ENCODE data around the gene NT5E.

GRCh38 chr6:85464260-85464644 lies 14.4 kb downstream of the NT5E start:
- TF ChIP-seq CTCF (IDR thresholded peaks at IDR 0.05) (no peak), POLR2AphosphoS5 (IDR thresholded peaks at IDR 0.05) (no peak), POLR2A (IDR thresholded peaks at IDR 0.05) (no peak)

Data from prostate gland (tissue), 2 donors.